PC-3 (cell line): ENCODE results near the gene MBNL3.

Source experiments
- EZH2 ChIP-seq: fragments of 300-600 bp; sonication (generic); IDR thresholded peaks from one replicate; pipeline ENCODE4 v1.6.1; 2017; ENCODE audit warnings: antibody characterized with exemption, mild to moderate bottlenecking, low read length; ENCODE audit not compliant: unreplicated experiment
- EZH2phosphoT487 ChIP-seq: fragments of 300-600 bp; sonication (generic); IDR thresholded peaks from 2 replicates; pipeline ENCODE4 v1.6.1; 2018; ENCODE audit warnings: mild to moderate bottlenecking, antibody characterized with exemption, low read length, borderline replicate concordance
- TF ChIP-seq, protein P1 (sequence below): fragments of 300-600 bp; sonication (generic); conservative IDR thresholded peaks from 2 replicates; pipeline ENCODE4 v1.5.1; 2017; ENCODE audit warnings: antibody characterized with exemption, low read depth, mild to moderate bottlenecking, low read length

DNA sequence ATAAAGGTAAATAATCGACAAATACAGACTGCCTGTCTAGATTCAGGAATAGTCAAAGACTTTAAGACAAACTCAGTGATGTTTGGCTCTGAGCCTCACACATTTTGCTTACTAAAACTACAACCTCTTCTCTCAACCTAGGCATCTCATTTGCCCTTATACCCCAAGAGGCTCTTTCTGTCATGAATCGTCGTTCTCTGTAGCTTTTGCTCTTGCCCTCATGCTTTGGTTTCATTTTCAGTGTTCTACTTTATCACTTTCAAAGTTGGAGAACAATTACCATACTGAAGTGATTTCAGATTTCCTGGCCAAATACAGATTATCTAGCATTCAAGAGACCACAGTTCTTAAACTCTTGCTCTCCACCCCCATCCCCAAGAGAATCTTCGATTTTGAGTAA, 155.5 kb downstream of the MBNL3 start:
- TF ChIP-seq, protein P1, sequence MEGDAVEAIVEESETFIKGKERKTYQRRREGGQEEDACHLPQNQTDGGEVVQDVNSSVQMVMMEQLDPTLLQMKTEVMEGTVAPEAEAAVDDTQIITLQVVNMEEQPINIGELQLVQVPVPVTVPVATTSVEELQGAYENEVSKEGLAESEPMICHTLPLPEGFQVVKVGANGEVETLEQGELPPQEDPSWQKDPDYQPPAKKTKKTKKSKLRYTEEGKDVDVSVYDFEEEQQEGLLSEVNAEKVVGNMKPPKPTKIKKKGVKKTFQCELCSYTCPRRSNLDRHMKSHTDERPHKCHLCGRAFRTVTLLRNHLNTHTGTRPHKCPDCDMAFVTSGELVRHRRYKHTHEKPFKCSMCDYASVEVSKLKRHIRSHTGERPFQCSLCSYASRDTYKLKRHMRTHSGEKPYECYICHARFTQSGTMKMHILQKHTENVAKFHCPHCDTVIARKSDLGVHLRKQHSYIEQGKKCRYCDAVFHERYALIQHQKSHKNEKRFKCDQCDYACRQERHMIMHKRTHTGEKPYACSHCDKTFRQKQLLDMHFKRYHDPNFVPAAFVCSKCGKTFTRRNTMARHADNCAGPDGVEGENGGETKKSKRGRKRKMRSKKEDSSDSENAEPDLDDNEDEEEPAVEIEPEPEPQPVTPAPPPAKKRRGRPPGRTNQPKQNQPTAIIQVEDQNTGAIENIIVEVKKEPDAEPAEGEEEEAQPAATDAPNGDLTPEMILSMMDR, result no peak
- TF ChIP-seq EZH2phosphoT487 (no peak), EZH2 (no peak)
